Epithelial cell of prostate (primary cell): ENCODE data around the gene NKD2.

Source experiments
- DNase-seq: peaks from one replicate; pipeline ENCODE4 v3.0.0-alpha.2; 2011; ENCODE audit warnings: low read depth, low spot score
- H3K27ac ChIP-seq: fragments of 450-650 bp; 2 replicates; pipeline ENCODE4 v1.5.1; 2017; ENCODE audit warnings: mild to moderate bottlenecking

The NKD2 gene

GRCh38 chr5:978693-979092 is 29.9 kb upstream of the NKD2 start:
- DNase-seq, result no peak
- no peak overlapping the region for H3K27ac ChIP-seq

GRCh38 chr5:979100-979817 is 29.3 kb upstream of the NKD2 start:
- H3K27ac ChIP-seq, result no peak overlapping the region
- no peak for DNase-seq

GRCh38 chr5:980001-980588 is 28.5 kb upstream of the NKD2 start:
- no peak for DNase-seq
- no peak overlapping the region for H3K27ac ChIP-seq

- H3K27ac ChIP-seq, result no peak overlapping the region
- no peak for DNase-seq
These were observed 27.6 kb upstream of the NKD2 start for GRCh38 chr5:980966-981365.

- no peak overlapping the region for H3K27ac ChIP-seq
- DNase-seq, result no peak
These were observed 27.1 kb upstream of the NKD2 start for GRCh38 chr5:981456-981855.

- no peak overlapping the region for H3K27ac ChIP-seq
- no peak for DNase-seq
These were observed 26.0 kb upstream of the NKD2 start for GRCh38 chr5:982377-983237.

- no peak overlapping the region for H3K27ac ChIP-seq
- no peak for DNase-seq
These were observed 25.4 kb upstream of the NKD2 start for GRCh38 chr5:983238-983524.

- H3K27ac ChIP-seq, result no peak overlapping the region
- no peak for DNase-seq
These were observed 25.0 kb upstream of the NKD2 start for GRCh38 chr5:983568-983967.

- DNase-seq, result no peak
- no peak overlapping the region for H3K27ac ChIP-seq
These were observed 23.8 kb upstream of the NKD2 start for GRCh38 chr5:984774-985173.

- no peak for DNase-seq
These were observed 20.8 kb upstream of the NKD2 start for GRCh38 chr5:987761-988160.

GRCh38 chr5:988322-988721 is 20.3 kb upstream of the NKD2 start:
- H3K27ac ChIP-seq, result no peak overlapping the region
- DNase-seq, result no peak

More at GRCh38 chr5:987761-988160, 20.8 kb upstream of the NKD2 start:
- H3K27ac ChIP-seq, result no peak overlapping the region

GRCh38 chr5:989961-990530 is 18.6 kb upstream of the NKD2 start:
- no peak for DNase-seq
- no peak overlapping the region for H3K27ac ChIP-seq

- DNase-seq, result no peak
- H3K27ac ChIP-seq, result no peak overlapping the region
These were observed 16.9 kb upstream of the NKD2 start for GRCh38 chr5:991472-992267.

- no peak for DNase-seq
- H3K27ac ChIP-seq, result no peak overlapping the region
These were observed 14.4 kb upstream of the NKD2 start for GRCh38 chr5:994272-994607.

GRCh38 chr5:994821-995220 is 13.8 kb upstream of the NKD2 start:
- DNase-seq, result no peak
- no peak overlapping the region for H3K27ac ChIP-seq

GRCh38 chr5:995318-995717 is 13.3 kb upstream of the NKD2 start:
- H3K27ac ChIP-seq, result no peak overlapping the region
- no peak for DNase-seq

- DNase-seq, result no peak
- H3K27ac ChIP-seq, result no peak overlapping the region
These were observed 11.6 kb upstream of the NKD2 start for GRCh38 chr5:997001-997474.

- H3K27ac ChIP-seq, result no peak overlapping the region
- DNase-seq, result no peak
These were observed 10.9 kb upstream of the NKD2 start for GRCh38 chr5:997711-998110.

GRCh38 chr5:998246-999031 is 10.2 kb upstream of the NKD2 start:
- DNase-seq, result no peak
- no peak overlapping the region for H3K27ac ChIP-seq
